Natural killer cell (primary cell): ENCODE data around the gene EIPR1. TPM values are rescaled to one million over a fixed set of nuclear protein-coding genes. Genes with fewer than 3 reads are reported as not detected.

Experiments
- ATAC-seq, 3 donors: fragments of 150-1000 bp in 2 of 3; fragments of 200-7000 bp in 1 of 3; cut with Tn5 transposase; 1 replicate in 1 of 3; 2 replicates in 2 of 3; pipeline ENCODE4 v1.10.0; 2021; ENCODE audit warnings: mild to moderate bottlenecking in 2 of 3, moderate library complexity in 2 of 3
- DNase-seq, 2 donors: peaks; one replicate each; pipeline versions ENCODE4 v3.0.0 to v3.0.0-alpha.2; 2013 to 2021; ENCODE audit warnings: mixed read lengths in 1 of 2
- H3K27ac ChIP-seq: one replicate; pipeline ENCODE4 v1.5.1; 2013; ENCODE audit warnings: mild to moderate bottlenecking, low read length
- H3K27me3 ChIP-seq: one replicate; pipeline ENCODE4 v1.6.1; 2013; ENCODE audit warnings: low read length; ENCODE audit not compliant: control insufficient read depth, insufficient read depth
- H3K36me3 ChIP-seq: one replicate; pipeline ENCODE4 v1.6.1; 2013; ENCODE audit warnings: low read length; ENCODE audit not compliant: control insufficient read depth, insufficient read depth
- H3K4me1 ChIP-seq: one replicate; pipeline ENCODE4 v1.6.1; 2013; ENCODE audit warnings: low read length; ENCODE audit not compliant: control insufficient read depth, insufficient read depth
- H3K4me3 ChIP-seq: one replicate; pipeline ENCODE4 v1.5.1; 2013; ENCODE audit warnings: low read length
- H3K9me3 ChIP-seq: one replicate; pipeline ENCODE4 v1.6.1; 2013; ENCODE audit warnings: low read length; ENCODE audit not compliant: control insufficient read depth, insufficient read depth
- H3K27ac Mint-ChIP-seq, 2 donors: one replicate each; pipeline ENCODE4 v1.8.0; 2022; ENCODE audit warnings: mild to moderate bottlenecking in 2 of 2, mixed read lengths in 2 of 2, moderate library complexity in 1 of 2
- H3K27me3 Mint-ChIP-seq, 2 donors: one replicate each; pipeline ENCODE4 v1.8.0; 2022; ENCODE audit warnings: low read depth in 2 of 2, mixed read lengths in 2 of 2
- H3K36me3 Mint-ChIP-seq: one replicate; pipeline ENCODE4 v1.8.0; 2022; ENCODE audit warnings: mixed read lengths
- H3K4me1 Mint-ChIP-seq, 2 donors: one replicate each; pipeline ENCODE4 v1.8.0; 2022; ENCODE audit warnings: mixed read lengths in 2 of 2
- H3K4me3 Mint-ChIP-seq: one replicate; pipeline ENCODE4 v1.8.0; 2022; ENCODE audit warnings: mild to moderate bottlenecking, moderate library complexity, mixed read lengths
- H3K9me3 Mint-ChIP-seq, 2 donors: one replicate each; pipeline ENCODE4 v1.8.0; 2022; ENCODE audit warnings: mixed read lengths in 2 of 2
- WGBS: methylation state at CpG from one replicate; pipeline ENCODE4 v1.1.7; 2013; ENCODE audit warnings: missing lambda C conversion rate; ENCODE audit not compliant: insufficient coverage; 5-methylcytosine and 5-hydroxymethylcytosine counted together
- intact Hi-C: fragments of 100-400 bp; cut with micrococcal nuclease; formaldehyde crosslinking; loops from one replicate; pipeline ENCODE4 v1.14.2; 2022
- total RNA-seq, 4 donors: library from RNA; stranded (reverse); fragments of 120-200 nt in 1 of 4; gene quantifications; one replicate each; pipeline versions ENCODE4 v1.2.3 to v1.2.4, GENCODE V29; 2013 to 2022
- TF ChIP-seq, protein P1 (sequence below): fragments of 200-600 bp; IDR thresholded peaks from one replicate; pipeline ENCODE4 v1.8.0; 2022; ENCODE audit warnings: antibody characterized with exemption

Gene EIPR1
- total RNA-seq, 3 donors from 2014 or later (not counting 1 experiment from before 2014, with no cell fraction given), result 26.8 to 28.8 (median 27.9) TPM

DNA sequence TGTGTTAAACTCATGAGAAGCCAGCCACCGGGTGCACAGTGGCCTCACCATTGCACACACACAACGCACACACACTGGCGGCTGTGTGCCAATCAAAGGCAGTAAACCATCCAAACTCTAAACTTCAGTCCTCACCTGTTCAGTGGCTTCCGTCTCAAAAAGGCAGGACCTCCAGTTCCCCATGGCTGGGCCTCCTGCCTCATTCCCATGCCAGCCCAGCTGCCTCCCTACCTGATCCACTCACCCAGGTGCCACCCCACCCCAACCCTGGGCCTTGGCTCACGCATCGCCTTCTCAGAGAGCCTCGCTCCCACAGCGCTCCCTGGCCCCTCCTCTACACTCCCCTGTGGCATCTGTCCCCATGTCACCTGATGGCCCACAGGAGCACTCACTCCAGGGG, 190.9 kb downstream of the EIPR1 start:
- H3K9me3 Mint-ChIP-seq, result no peaks in the 10 kb centered on the region
- no peaks in the 10 kb centered on the region for H3K27me3 ChIP-seq
- H3K36me3 ChIP-seq, result peaks cover 8% of the 10 kb centered on the region
- no peaks in the 10 kb centered on the region for H3K36me3 Mint-ChIP-seq
- no peak overlapping the region for H3K27ac Mint-ChIP-seq
- no peak overlapping the region for H3K4me3 Mint-ChIP-seq
- intact Hi-C loops, result no loop called here
- DNase-seq (no peak), ATAC-seq (no peak)
- no peaks in the 10 kb centered on the region for H3K4me1 ChIP-seq
- no peaks in the 10 kb centered on the region for H3K27me3 Mint-ChIP-seq
- WGBS, result 95% methylated on average over 8 of the region's 8 CpGs
- H3K4me1 Mint-ChIP-seq, result no peaks in the 10 kb centered on the region
- no peak overlapping the region for H3K27ac ChIP-seq
- TF ChIP-seq, protein P1, sequence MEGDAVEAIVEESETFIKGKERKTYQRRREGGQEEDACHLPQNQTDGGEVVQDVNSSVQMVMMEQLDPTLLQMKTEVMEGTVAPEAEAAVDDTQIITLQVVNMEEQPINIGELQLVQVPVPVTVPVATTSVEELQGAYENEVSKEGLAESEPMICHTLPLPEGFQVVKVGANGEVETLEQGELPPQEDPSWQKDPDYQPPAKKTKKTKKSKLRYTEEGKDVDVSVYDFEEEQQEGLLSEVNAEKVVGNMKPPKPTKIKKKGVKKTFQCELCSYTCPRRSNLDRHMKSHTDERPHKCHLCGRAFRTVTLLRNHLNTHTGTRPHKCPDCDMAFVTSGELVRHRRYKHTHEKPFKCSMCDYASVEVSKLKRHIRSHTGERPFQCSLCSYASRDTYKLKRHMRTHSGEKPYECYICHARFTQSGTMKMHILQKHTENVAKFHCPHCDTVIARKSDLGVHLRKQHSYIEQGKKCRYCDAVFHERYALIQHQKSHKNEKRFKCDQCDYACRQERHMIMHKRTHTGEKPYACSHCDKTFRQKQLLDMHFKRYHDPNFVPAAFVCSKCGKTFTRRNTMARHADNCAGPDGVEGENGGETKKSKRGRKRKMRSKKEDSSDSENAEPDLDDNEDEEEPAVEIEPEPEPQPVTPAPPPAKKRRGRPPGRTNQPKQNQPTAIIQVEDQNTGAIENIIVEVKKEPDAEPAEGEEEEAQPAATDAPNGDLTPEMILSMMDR, result no peak
- H3K9me3 ChIP-seq, result no peaks in the 10 kb centered on the region
- no peak overlapping the region for H3K4me3 ChIP-seq

DNA sequence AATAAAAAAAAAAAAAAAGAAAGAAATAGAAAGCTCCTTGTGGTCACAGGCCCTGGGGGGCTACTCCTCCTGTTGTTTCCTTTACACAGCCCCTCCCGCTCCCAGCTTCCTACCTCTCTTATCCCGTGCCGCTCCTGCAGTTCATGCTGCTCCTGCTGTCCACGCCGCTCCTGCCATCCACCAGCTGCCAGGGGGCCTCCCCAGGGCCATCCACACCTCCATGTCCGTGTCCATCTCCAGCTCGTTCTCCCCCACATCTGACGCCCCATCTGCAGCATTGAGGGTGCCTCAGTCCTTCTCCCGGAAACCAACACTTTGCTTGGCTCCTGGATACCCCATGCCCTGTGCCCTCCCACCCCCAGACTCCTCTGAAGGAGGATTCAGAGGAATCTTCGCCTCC, 191.7 kb downstream of the EIPR1 start:
- H3K4me1 Mint-ChIP-seq, result peaks cover 3 to 4% of the 10 kb centered on the region in 2 donors
- Histone ChIP-seq H3K36me3 (peaks cover 2% of the 10 kb centered on the region), H3K4me3 (no peak overlapping the region), H3K27ac (no peak overlapping the region), H3K27me3 (no peaks in the 10 kb centered on the region), H3K9me3 (no peaks in the 10 kb centered on the region), H3K4me1 (no peaks in the 10 kb centered on the region)
- no peaks in the 10 kb centered on the region for H3K27me3 Mint-ChIP-seq
- intact Hi-C loops, result no loop called here
- 97% methylated on average over 10 of the region's 10 CpGs for WGBS
- ATAC-seq (no peak), DNase-seq (no peak)
- TF ChIP-seq, protein P1, result no peak
- no peaks in the 10 kb centered on the region for H3K36me3 Mint-ChIP-seq
- no peaks in the 10 kb centered on the region for H3K9me3 Mint-ChIP-seq
- H3K27ac Mint-ChIP-seq, result no peak overlapping the region
- no peak overlapping the region for H3K4me3 Mint-ChIP-seq

DNA sequence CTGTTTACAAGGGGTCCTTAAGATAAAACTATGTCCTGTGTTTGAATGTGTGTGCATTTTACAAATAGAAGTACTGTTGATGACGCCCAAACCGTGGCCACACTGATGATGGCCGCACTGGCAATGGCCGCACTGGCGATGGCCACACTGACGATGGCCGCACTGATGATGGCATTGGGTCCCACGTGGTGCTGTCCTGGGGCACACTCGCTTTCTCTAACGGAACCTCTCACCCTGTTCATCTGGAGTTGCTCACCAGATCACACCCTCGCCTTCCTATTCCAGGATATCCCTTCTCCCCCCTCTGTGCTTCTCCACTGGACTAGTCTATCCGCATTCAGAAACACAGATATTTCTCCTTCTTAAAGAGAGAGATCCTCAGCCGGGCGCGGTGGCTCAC, 192.4 kb downstream of the EIPR1 start:
- H3K4me3 ChIP-seq, result no peak overlapping the region
- H3K27me3 ChIP-seq, result no peaks in the 10 kb centered on the region
- Mint-ChIP-seq H3K36me3 (no peaks in the 10 kb centered on the region), H3K27ac (no peak overlapping the region), H3K9me3 (no peaks in the 10 kb centered on the region), H3K4me1 (peaks cover 7 to 10% of the 10 kb centered on the region in 2 donors), H3K27me3 (no peaks in the 10 kb centered on the region), H3K4me3 (no peak overlapping the region)
- peaks cover 2% of the 10 kb centered on the region for H3K36me3 ChIP-seq
- no peaks in the 10 kb centered on the region for H3K4me1 ChIP-seq
- WGBS, result 92% methylated on average over 15 of the region's 15 CpGs
- H3K9me3 ChIP-seq, result peaks cover 6% of the 10 kb centered on the region
- intact Hi-C loops, result no loop called here
- ATAC-seq (no peak), DNase-seq (no peak)
- no peak overlapping the region for H3K27ac ChIP-seq
- TF ChIP-seq, protein P1, result no peak

DNA sequence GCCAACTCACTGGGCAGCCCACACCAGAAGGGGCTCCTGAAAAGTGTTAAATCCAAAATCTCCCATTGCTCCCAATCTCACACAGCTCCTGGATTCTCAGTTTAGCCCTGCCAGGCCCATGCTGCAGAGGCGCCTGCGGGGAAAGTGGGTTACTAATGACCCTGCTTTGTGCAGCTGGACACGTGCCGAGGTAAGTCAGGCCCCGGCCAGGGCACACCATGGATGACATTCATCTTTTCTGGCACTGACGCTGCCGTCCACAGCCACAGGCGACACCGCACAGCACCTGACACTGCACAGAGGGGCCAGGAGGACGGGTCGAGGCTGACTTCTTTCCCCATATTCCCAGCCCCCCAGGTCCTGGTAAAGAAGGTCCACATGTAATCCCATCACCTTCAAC, 193.5 kb downstream of the EIPR1 start:
- peaks cover 7 to 11% of the 10 kb centered on the region in 2 donors for H3K4me1 Mint-ChIP-seq
- no peaks in the 10 kb centered on the region for H3K36me3 ChIP-seq
- over 99% methylated on average over 11 of the region's 11 CpGs for WGBS
- intact Hi-C loops, result no loop called here
- no peaks in the 10 kb centered on the region for H3K9me3 Mint-ChIP-seq
- H3K4me3 Mint-ChIP-seq, result no peak overlapping the region
- no peak overlapping the region for H3K27ac ChIP-seq
- no peak overlapping the region for H3K4me3 ChIP-seq
- ATAC-seq (no peak), DNase-seq (no peak)
- H3K36me3 Mint-ChIP-seq, result no peaks in the 10 kb centered on the region
- H3K9me3 ChIP-seq, result peaks cover 6% of the 10 kb centered on the region
- no peak overlapping the region for H3K27ac Mint-ChIP-seq
- H3K27me3 ChIP-seq, result no peaks in the 10 kb centered on the region
- TF ChIP-seq, protein P1, result no peak
- no peaks in the 10 kb centered on the region for H3K27me3 Mint-ChIP-seq
- H3K4me1 ChIP-seq, result no peaks in the 10 kb centered on the region
